Measurements from ENCODE around the gene LGALSL.
"Not testable (repeated sequence)": the region's sequence is repeated elsewhere in the genome, so short reads cannot be mapped to it uniquely, and the experiment has no call there.

Gene LGALSL

GRCh38 chr2:64442801-64443429, 11.0 kb upstream of the LGALSL start:
- DNase-seq (ENCODE audit: low read depth in 2 of 2): no peak

GRCh38 chr2:64445970-64446369, 8.0 kb upstream of the LGALSL start:
- not testable (repeated sequence) for DNase-seq (ENCODE audit: low read depth in 2 of 2)

GRCh38 chr2:64447317-64448040, 6.5 kb upstream of the LGALSL start:
- DNase-seq (ENCODE audit: low read depth in 2 of 2): no peak

GRCh38 chr2:64448041-64448426, 5.9 kb upstream of the LGALSL start:
- no peak for DNase-seq (ENCODE audit: low read depth in 2 of 2)

GRCh38 chr2:64451051-64451450, 2.9 kb upstream of the LGALSL start:
- DNase-seq (ENCODE audit: low read depth in 2 of 2): no peak

- peak; percentile 11 to 28 for DNase-seq (ENCODE audit: low read depth in 2 of 2)
These were observed 697 bp downstream of the LGALSL start for GRCh38 chr2:64454386-64455332.

GRCh38 chr2:64455545-64455944, 1.6 kb downstream of the LGALSL start:
- DNase-seq (ENCODE audit: low read depth in 2 of 2): no peak

- DNase-seq (ENCODE audit: low read depth in 2 of 2): no peak
These were observed 2.3 kb downstream of the LGALSL start for GRCh38 chr2:64456293-64456692.

GRCh38 chr2:64457524-64457923, 3.6 kb downstream of the LGALSL start:
- no peak for DNase-seq (ENCODE audit: low read depth in 2 of 2)

- no peak for DNase-seq (ENCODE audit: low read depth in 2 of 2)
These were observed 5.6 kb downstream of the LGALSL start for GRCh38 chr2:64459575-64459974.

GRCh38 chr2:64460330-64460729, 6.4 kb downstream of the LGALSL start:
- DNase-seq (ENCODE audit: low read depth in 2 of 2): no peak

GRCh38 chr2:64461271-64462058, 7.5 kb downstream of the LGALSL start:
- no peak for DNase-seq (ENCODE audit: low read depth in 2 of 2)

- DNase-seq (ENCODE audit: low read depth in 2 of 2): no peak
These were observed 8.2 kb downstream of the LGALSL start for GRCh38 chr2:64462171-64462570.

- no peak for DNase-seq (ENCODE audit: low read depth in 2 of 2)
These were observed 9.2 kb downstream of the LGALSL start for GRCh38 chr2:64462940-64463700.

GRCh38 chr2:64463781-64464180, 9.8 kb downstream of the LGALSL start:
- DNase-seq (ENCODE audit: low read depth in 2 of 2): no peak

- DNase-seq (ENCODE audit: low read depth in 2 of 2): no peak
These were observed 12.6 kb downstream of the LGALSL start for GRCh38 chr2:64466478-64467085.

GRCh38 chr2:64467096-64467843, 13.3 kb downstream of the LGALSL start:
- no peak for DNase-seq (ENCODE audit: low read depth in 2 of 2)

GRCh38 chr2:64469261-64469660, 15.3 kb downstream of the LGALSL start:
- DNase-seq (ENCODE audit: low read depth in 2 of 2): no peak

GRCh38 chr2:64470071-64470470, 16.1 kb downstream of the LGALSL start:
- no peak for DNase-seq (ENCODE audit: low read depth in 2 of 2)

Data from stimulated activated CD4-positive, alpha-beta T cell treated with anti-CD3 and anti-CD28 coated beads, Interleukin-12 subunit alpha, Interleukin-12 subunit beta, amount 100 ng/mL, for 24 hours (primary cell).